Activated effector memory CD4-positive, alpha-beta T cell treated with anti-CD3 and anti-CD28 coated beads, Interleukin-2, amount 50 U/mL, for 16 hours (primary cell): ENCODE measurements around the gene SAP25.
"Not testable (repeated sequence)": the region's sequence is repeated elsewhere in the genome, so short reads cannot be mapped to it uniquely, and the experiment has no call there.

ENCODE experiments used
- DNase-seq: peaks from one replicate; pipeline ENCODE4 v3.0.0-alpha.2; 2020

SAP25 gene

DNA sequence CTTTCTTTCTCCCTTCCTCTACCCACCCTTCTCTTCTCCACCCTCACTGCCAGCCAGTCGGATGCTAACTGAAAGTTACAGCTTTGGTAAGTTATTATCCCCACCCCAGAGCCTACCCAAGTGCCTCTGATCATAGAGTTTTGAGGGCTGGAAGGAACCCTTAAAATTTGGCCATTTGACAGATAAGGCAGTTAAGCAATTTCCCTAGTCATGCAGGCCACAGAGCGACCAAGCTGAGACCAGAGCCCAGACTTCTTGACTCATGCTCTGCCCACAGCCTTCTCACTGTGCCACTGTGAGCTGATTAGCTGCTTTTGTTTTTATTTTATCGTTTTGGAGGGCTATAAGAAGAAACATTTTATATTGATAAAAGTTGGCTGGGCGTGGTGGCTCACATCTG is 17.2 kb downstream of the SAP25 start:
- DNase-seq: no peak

DNA sequence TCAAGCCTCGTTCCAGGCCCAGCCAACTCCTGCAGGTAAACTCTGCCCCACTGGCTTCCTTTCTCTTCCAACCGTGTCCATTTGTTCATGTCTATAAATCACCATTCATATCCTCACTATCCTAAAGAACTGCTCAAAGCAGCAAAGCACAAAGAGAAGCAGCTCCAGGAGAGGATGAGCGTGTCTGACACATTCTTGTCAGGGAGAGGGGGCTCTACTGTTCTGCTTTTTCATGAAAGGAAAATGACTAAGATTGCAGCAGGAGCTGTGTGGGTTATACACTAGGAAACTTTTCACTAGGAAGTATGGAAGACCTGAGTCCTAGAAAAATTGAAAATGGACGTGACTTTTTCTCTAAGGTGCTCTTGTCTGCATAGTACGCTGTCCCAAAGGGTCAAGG is 18.0 kb downstream of the SAP25 start:
- DNase-seq: no peak

DNA sequence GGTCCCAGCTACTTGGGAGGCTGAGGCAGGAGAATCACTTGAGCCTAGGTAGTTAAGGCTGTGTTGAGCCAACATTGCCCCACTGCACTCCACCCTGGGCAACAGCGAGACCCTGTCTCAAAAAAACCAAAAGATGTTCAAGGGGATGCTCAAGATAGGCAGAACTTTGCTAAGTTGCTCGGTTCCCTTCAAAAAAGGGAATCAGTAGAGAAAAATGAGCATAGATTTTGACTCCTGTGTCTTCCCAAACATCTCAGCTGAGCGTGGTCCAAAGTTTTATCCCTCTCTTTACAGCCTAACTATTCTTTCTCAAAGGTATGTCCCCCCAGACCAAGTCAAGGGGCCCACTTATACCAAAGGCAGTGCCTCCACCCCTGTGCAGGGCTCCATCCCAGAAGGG is 20.7 kb downstream of the SAP25 start:
- no peak for DNase-seq

DNA sequence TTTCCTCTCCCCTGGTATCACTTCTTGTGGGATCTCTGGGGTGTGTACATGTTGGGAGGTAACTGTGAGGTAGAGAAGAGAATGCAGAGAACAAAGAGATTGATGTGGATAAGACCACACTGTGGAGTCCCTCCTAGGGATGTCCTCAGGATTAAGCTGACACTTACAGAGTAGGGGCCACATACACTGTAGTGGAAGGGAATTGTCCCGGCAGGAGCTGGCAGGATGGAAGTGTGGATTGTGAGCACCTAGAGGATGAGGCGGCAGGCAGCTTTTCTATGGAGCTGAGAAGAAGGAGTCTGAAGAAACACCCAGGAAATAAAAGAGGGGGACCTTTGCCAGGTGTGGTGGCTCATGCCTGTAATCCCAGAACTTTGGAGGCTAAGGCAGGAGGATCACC is 21.2 kb downstream of the SAP25 start:
- DNase-seq: no peak

DNA sequence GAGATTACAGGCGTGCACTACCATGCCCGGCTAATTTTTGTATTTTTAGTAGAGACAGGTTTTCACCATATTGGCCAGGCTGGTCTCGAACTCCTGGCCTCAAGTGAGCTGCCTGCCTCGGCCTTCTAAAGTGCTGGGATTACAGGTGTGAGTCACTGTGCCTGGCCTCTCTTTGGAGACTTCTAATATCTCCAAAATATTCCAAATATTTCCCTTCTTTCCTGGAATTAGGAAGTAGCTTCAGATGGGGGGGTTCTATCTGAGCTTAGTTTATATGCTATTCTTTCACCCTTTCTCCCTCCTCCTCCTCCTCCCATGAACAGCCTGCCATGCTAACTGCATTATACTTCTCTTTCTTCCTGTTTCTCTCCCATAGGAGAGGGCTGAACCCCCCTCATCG is 25.3 kb downstream of the SAP25 start:
- not testable (repeated sequence) for DNase-seq

DNA sequence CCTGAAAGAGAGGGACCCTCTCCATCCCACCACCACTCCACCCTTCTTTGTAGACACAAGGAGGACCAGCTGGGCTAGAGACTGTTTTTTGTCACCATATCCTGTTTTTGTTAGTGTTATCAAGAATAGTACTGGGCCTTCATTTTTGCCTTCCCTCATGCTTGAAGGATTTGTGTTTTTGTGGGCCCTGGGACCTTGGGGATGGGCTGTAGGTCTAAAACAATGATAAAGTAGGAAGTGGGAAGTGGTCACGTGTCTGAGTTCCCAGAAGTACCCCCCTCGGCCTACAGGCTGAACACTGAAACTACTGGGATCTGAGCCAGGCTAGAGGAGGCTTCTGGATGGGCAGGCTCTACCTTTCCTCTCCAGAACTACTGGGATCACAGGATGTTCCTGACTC is 25.8 kb downstream of the SAP25 start:
- DNase-seq: no peak

DNA sequence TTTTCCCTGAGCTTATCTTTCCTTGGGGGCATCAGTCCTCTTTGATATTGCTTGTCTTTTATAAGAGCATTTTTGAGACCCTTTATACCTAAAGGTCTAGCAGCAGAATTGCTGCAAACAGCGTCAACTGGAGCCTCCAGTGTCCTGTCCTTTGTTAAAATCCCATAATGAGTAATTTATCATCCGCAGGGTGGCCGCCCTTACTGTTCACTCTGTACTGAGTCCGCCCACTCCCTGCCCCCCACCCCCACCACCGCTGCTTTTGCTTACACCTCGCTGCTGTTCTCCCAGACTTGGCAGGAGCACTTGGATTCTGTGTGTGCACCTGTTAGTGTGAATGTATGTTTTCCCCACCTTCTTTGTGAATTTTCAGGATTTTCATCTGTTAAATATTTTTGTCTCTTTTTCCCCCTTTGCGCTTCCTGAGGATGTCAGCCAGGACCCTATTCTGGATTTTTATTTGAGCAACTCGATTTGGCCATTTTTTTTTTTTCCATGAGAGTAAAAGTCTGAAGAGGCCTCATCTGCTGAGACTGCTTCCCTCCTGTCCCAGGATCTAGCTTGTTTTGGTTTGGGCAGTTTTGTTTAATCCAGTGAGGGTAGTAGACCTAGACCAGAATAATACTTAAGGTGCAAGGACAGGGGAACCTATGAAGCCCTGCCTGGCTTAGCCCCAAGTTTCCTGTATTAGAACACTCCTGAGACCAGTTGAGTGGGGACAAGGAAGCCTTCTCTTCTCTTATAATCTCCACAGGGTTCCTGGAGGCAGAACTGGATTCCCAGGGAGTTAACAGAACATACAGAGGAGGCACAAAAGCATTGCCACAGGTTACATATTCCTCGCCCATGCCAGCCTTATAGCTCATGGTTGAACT is 26.5 kb downstream of the SAP25 start:
- DNase-seq: no peak

DNA sequence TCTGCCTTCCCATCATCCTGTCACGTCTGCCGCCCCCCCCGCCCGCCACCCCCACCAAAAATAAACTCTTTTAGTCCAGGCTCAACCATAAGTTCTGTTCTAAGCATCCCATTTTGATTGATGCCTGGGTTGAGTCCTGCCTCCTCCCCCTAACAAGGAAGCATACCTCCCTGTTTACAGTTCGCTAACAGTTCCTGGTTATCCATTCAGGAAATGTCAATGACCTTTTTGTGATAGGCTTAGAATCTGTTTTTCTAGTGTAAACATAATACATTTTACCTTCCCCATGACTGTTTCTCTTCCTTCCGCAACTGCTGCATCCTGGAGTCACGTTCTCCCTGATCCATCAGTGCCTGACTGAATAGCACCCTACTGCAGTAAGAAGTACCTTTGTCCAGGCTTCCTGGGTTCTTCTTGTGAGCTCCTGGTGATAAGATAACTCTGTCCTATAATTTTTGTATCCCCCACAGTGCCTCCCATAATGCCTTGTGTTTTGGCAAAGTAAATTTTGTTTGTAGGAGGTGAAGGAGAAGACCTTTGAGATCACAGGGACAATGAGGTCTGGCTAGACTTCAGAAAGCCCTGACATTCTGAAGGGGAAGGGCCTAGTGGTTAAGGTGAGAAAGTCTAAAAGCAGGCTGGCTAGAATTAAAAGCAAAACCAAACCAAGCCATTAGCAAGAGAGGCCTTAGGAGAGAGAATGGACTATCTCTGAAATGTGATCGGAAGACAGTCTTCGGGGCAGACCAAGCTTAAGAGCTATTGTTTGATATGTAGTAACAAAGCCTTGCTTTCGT is 27.4 kb downstream of the SAP25 start:
- DNase-seq: no peak

DNA sequence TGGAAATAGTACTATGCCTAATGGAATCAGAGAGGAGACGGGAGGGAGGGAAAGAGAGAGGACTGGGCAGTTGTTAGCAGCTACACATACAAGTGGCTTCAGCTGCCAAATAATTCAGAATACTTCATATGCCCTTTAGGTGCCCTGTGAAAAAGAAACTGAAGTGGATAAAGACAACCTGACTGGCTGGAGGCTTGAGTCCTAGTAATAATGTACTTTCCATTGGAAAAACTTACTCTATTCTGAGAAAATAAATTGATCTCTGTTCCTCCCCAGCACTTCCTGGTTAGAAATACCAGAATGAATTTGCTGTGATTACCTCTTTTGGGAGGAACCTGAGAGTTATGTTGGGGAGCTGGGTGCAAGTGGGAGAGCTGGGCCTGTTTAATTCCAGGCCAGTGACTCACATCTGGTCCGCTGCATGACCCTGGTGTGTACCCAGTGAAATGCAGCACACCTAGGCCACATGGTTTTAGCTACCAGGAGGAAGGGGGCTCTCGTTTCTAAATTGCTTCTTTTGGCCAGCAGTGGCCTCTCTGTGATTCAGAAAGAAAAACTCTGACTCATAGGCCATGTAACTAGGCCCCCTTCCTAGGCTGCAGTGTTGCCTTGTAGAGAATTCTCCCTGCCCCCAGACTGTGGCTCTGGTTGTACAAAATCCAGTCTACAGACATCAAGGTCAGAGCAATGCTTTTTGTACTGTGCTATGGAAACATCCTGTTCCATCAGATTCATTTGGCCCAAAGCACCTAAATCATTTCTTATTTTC is 28.2 kb downstream of the SAP25 start:
- DNase-seq: peak; percentile 79

DNA sequence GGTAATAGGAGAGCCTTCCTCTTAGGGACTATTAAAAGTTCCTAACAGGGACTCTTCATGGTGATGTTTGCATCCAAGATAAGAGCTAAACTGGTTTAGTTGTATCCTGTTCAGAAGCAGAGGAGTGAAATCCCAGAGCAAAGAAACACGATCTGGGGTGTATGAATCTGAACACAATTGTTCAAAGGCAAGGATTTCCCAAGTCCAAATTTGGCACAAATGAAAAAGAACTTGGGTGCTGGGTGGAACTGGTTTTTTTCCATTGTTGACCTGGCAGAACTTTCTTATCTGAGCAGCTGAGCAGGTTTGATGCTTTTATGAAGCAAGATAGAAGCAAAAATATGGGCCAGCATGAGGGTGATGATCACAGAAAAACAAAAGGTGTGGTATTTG is 28.7 kb downstream of the SAP25 start:
- DNase-seq: no peak

DNA sequence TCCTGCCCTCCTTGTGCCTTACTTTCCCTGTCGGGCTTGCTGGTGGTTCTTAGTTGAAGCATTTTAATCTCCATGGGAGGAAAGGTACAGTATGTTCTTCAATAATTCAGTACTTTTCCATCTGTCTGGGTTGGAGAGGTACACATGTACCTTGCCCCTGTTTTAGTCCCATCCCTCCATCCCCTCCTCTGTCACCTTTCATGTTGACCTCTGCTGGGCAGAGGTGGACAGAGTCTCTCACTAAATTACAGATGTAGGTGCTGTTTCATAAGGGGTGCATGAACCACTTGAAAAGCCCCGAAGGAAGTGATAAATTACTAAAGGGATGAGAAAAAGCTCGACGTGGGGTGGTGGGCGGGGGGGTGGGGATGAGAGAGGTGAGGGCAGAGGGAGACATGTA is 29.3 kb downstream of the SAP25 start:
- no peak for DNase-seq

DNA sequence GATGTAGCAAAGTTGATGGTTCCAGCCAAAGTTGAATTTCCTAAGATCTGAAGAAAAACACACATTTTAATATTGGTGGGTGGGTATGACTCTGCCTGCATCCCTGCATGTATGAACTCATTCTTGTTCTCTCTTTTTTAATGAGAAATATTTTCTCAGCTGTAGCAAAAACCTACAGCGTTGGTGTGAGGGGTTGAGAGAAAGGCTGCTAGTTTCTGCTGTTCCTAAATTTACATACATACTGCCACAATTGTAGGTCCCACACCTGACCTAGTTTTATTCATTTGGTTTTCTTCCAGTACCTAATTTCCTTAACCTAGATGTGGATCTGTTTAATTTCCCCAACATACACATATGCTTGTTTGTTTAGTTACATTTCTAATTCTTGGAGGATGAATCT is 30.1 kb downstream of the SAP25 start:
- no peak for DNase-seq

DNA sequence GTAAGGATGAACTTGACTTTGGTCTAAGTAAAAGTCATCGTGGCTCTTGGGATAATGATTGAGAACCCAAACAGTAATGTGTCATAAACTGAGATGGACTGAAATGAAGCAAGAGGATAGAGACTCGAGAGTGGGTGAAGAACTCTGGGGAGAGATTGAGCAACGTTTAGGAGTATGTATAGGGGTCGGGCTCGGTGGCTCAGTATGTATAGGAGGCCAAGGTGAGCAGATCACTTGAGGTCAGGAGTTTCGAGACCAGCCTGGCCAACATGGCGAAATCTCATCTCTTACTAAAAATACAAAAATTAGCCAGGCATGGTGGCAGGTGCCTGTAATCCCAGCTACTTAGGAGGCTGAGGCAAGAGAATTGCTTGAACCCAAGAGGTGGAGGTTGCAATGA is 32.4 kb downstream of the SAP25 start:
- DNase-seq: not testable (repeated sequence)

DNA sequence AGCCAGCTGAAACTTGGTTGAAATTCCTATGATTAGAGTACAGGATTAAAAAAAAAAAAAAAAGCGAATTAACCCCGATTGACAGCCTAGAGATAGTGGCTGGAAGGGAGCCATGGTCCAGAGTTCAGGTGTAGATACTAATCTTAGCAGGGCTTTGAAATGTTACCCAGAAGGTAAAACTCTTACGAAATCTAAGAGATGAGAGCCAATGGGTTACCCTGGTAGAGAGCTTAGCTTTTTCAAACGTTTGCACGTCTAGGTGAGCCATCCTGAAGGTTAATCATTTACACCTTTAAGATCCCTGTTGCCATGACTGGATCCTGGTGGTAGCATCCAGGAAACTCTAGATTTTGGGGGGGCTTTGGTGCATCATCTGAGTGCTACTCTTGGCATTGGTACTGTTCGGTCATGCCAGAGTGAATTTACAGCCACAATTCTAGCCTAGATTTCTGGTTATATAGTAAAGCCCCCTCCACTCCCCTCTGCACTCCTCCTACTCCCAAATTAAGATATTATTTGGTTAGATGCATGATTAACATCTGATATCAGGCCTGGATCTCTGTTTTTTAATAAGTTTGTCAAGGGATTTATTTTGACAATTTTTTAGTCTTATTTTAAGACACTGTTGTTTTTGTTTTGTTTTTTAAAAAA is 33.5 kb downstream of the SAP25 start:
- no peak for DNase-seq

DNA sequence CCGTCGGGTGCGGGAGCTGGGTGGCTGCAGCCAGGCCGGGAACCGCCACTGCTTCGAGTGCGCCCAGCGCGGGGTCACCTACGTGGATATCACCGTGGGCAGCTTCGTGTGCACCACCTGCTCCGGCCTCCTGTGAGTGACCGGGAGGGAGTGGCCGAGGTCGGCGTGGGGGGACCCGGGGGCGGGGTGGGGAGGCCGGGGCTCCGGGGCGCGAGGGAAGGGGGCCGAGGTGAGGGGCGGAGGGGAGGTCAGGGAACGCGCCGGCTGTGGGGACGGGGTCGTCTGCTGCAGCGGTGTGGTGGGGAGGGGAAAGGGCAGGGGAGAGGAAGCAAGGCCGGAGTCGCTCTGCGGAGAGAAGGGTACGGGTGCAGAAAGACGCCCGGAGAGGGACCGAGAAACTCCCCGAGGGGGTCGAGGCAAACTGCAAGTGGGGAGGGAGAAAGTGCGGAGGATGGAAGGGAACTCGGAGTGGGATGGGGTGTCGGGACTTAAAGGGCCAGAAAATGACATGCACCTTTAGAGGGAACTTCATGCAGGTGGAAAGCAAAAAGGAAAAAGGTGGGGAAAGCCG is 34.2 kb downstream of the SAP25 start:
- DNase-seq: no peak

DNA sequence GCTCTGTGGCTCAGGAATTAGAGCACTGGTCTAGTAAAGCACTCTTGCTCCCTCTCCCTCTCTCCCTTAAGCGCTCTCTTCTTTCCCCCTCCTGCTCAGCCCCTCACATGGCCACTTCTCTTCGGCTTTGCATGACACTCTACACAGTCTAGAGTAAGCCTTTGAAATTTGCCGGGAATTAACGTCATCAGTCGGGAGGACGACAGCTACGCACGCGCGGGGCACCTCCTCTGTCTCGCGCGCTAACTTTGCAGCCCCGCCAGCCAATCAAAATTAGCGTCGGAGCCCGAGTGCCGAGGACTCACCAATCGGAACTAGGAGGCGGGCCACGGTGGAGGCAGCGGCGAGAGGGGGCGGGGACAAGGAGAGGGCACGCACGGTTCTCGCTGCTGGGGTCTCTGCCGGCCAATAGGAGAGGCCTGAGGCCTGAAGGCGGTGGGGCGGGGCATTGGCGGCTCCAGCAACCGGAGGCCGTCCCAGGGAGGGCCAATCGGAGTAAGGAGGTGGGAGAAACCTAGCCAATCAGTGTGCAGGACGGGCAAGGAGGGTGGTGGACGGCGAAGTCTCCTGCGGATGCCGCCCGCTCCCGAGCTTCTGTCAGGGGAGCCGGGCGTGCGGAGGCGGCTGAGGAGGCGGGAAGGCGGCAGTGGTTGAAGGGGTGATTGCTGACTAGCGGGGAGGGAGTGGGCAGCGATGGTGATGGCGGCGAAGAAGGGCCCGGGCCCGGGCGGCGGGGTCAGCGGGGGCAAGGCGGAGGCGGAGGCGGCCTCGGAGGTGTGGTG is 34.9 kb downstream of the SAP25 start, which contains the start of gene AGFG2:
Gene AGFG2 (plus strand): TSS at position 550 of the 782 bp plus-strand sequence. CDS start 144 bp downstream, at position 694.
- peak; percentile 100 for DNase-seq

DNA sequence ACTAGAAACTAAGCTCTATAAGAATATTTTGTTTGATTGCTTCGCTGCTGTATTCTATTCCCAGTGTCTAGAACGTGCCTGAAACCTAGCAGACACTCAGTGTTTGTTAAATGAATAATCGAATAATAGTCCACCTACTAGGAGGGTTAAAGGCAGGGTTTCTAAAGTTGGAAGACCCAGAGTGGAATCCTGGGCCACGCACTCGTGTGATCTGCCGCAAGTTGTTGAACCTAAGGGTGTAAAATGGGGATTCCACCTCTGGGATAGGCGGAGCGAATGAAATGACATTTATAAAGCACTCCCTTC is 35.4 kb downstream of the SAP25 start:
- no peak for DNase-seq

DNA sequence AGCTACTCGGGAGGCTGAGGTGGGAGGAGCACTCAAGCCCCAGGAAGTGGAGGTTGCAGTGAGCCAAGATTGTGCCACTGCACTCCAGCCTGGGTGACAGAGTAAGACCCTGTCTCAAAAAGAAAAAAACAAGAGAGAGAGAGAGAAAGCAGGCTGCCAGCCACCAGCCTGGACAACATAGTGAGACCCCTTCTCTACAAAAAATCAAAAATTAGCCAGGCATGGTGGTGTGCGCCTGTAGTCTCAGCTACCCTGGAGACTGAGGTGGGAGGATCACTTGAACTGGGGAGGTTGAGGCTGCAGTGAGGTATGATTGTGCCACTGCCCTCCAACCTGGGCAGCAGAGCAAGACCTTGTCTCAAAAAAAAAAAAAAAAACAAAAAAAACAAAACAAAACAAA is 37.0 kb downstream of the SAP25 start:
- not testable (repeated sequence) for DNase-seq

DNA sequence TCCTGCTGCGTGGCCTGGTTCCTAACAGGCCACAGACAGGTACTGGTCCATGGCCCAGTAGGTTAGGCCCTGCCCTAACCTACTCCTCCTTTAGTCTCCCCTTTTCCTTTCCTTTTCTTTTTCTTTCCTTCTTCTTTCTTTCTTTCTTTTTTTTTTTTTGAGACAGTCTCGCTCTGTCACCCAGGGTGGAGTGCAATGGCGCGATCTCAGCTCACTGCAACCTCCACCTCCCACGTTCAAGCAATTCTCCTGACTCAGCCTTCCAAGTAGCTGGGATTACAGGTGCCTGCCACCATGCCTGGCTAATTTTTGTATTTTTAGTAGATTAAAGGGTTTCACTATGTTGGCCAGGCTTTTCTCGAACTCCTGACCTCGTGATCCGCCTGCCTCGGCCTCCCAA is 37.7 kb downstream of the SAP25 start:
- not testable (repeated sequence) for DNase-seq

DNA sequence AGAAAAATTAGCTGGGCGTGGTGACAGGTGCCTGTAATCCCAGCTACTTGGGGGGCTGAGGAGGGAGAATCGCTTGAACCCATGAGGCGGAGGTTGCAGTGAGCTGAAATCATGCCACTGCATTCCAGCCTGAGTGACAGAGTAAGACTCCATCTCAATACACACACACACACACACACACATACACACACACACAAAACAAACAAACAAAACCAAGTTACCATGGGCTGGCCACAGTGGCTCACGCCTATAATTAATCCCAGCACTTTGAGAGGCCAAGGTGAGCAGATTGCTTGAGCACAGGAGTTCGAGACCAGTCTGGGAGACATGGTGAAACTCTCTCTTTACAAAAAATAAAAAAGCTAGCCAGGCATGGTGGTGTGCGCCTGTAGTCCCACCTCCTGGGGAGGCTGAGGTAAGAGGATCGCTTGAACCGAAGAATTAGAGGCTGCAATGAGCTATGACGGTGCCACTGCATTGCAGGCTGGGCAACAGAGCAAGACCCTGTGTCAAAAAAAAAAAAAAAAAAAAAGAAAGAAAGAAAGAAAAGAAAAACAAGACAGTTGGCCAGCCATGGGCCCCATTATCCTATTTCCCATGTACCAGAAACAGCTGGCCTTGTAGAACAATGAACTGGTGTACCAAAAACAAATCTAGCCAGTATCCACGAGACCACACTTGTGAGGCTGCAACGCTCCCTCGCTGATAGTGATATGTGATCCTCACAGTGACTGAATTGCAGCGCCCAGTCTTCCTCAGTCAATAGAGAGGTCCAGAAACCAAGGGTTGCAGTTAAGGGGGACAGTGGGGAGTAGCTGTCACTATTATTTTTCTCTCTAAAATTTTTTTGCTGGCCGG is 41.3 kb downstream of the SAP25 start:
- no peak for DNase-seq
